ENCODE measurements around the gene PKD2L2.

DNA sequence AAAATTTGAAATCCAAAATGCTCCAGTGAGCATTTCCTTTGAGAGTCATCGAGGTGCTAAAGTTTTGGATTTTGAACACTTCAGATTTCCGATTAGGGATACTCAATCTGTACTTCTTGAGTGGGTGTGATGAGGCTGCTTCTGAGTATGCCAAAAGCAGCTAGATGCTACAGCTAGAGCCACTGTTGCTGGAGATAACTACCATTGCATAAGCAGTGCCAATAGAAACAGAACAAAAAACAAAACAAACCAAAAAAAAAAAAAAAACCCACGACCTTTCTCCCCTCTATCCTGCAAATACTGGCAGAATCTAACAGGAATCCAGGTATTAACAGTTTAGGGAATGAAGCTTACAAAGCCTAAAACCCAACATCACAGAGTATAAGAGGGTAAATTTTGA is 43.5 kb downstream of the PKD2L2 start:
- TF ChIP-seq POLR2A (IDR thresholded peaks at IDR 0.05; ENCODE audit: low read length) = no peak
- no peak for TF ChIP-seq GATA1 (IDR thresholded peaks at IDR 0.05; ENCODE audit: low read depth, low read length)
